UCSD-AML1 (cell line): ENCODE data around the gene TGOLN2.

Experiments used
- DNase-seq: peaks from one replicate; lab custom pipeline; 2025; ENCODE audit not compliant: unreplicated experiment; lab: John Stamatoyannopoulos, UW

The TGOLN2 gene

GRCh38 chr2:85269959-85270358, 57.8 kb downstream of the TGOLN2 start:
- no peak for DNase-seq
